CD14-positive monocyte (primary cell): ENCODE results near the gene OCIAD2. TPM values are rescaled to one million over a fixed set of nuclear protein-coding genes. Genes with fewer than 3 reads are reported as not detected.

Experiments
- DNase-seq, 3 donors: peaks; one replicate each; pipeline ENCODE4 v3.0.0-alpha.2; 2011 to 2022
- H2AFZ ChIP-seq: 2 replicates; pipeline ENCODE4 v1.6.0; 2012; ENCODE audit warnings: mild to moderate bottlenecking, low read depth, low read length, inconsistent platforms; ENCODE audit not compliant: insufficient read depth, poor library complexity, severe bottlenecking
- H3K27ac ChIP-seq, 2 donors: 1 replicate in 1 of 2; 2 replicates in 1 of 2; pipeline ENCODE4 v1.5.1; 2012 to 2013; ENCODE audit warnings: low read length in 2 of 2, control low read depth in 1 of 2, inconsistent platforms in 1 of 2, low read depth in 1 of 2, mild to moderate bottlenecking in 1 of 2
- H3K27me3 ChIP-seq, 2 donors: one replicate each; pipeline versions ENCODE4 v1.6.0 to v1.6.1; 2011 to 2013; ENCODE audit warnings: low read length in 2 of 2; ENCODE audit not compliant: control insufficient read depth in 2 of 2, insufficient read depth in 2 of 2
- H3K36me3 ChIP-seq, 2 donors: replicated peaks in 1 of 2; 1 replicate in 1 of 2; 2 replicates in 1 of 2; pipeline versions ENCODE4 v1.5.1 to v1.6.1; 2012 to 2013; ENCODE audit warnings: low read length in 2 of 2, control low read depth in 1 of 2, inconsistent platforms in 1 of 2, mild to moderate bottlenecking in 1 of 2; ENCODE audit not compliant: insufficient read depth in 2 of 2, control insufficient read depth in 1 of 2
- H3K4me1 ChIP-seq, 2 donors: 1 replicate in 1 of 2; 2 replicates in 1 of 2; pipeline versions ENCODE4 v1.5.1 to v1.6.1; 2012 to 2013; ENCODE audit warnings: low read length in 2 of 2, control low read depth in 1 of 2, inconsistent platforms in 1 of 2, mild to moderate bottlenecking in 1 of 2, moderate library complexity in 1 of 2; ENCODE audit not compliant: insufficient read depth in 2 of 2, control insufficient read depth in 1 of 2
- H3K4me2 ChIP-seq: replicated peaks from 2 replicates; pipeline ENCODE3; 2012; ENCODE audit warnings: low read length, moderate library complexity, mild to moderate bottlenecking; ENCODE audit not compliant: poor library complexity, severe bottlenecking; ENCODE audit errors: extremely low read depth
- H3K4me3 ChIP-seq, 3 experiments: fragments of 200-600 bp in 1 of 3; sonication (generic) in 1 of 3; replicated peaks in 1 of 3; 1 replicate in 2 of 3; 2 replicates in 1 of 3; pipeline ENCODE4 v1.5.1; 2011 to 2013; ENCODE audit warnings: low read length in 3 of 3, mild to moderate bottlenecking in 3 of 3, control low read depth in 2 of 3, low read depth in 2 of 3, inconsistent platforms in 1 of 3, moderate library complexity in 1 of 3
- H3K79me2 ChIP-seq: 2 replicates; pipeline ENCODE4 v1.6.0; 2012; ENCODE audit warnings: mild to moderate bottlenecking, control low read depth, inconsistent platforms, low read length, moderate library complexity; ENCODE audit not compliant: insufficient read depth
- H3K9ac ChIP-seq: 2 replicates; pipeline ENCODE4 v1.6.0; 2017; ENCODE audit warnings: low read length, mild to moderate bottlenecking; ENCODE audit not compliant: insufficient read depth, poor library complexity, severe bottlenecking
- H3K9me3 ChIP-seq, 2 donors: replicated peaks in 1 of 2; 1 replicate in 1 of 2; 2 replicates in 1 of 2; pipeline versions ENCODE4 v1.5.1 to v1.6.1; 2012 to 2013; ENCODE audit warnings: low read length in 2 of 2, control low read depth in 1 of 2; ENCODE audit not compliant: control insufficient read depth in 1 of 2, insufficient read depth in 1 of 2
- H4K20me1 ChIP-seq: 2 replicates; pipeline ENCODE4 v1.6.0; 2012; ENCODE audit warnings: mild to moderate bottlenecking, low read length, control low read depth, moderate library complexity; ENCODE audit not compliant: insufficient read depth
- H3K27ac Mint-ChIP-seq, 7 donors: one replicate each; pipeline ENCODE4 v1.8.0; 2020; ENCODE audit warnings: mild to moderate bottlenecking in 7 of 7, mixed read lengths in 7 of 7, moderate library complexity in 6 of 7, inconsistent platforms in 2 of 7
- H3K27me3 Mint-ChIP-seq, 3 donors: one replicate each; pipeline ENCODE4 v1.8.0; 2021 to 2022; ENCODE audit warnings: low read depth in 3 of 3, mild to moderate bottlenecking in 3 of 3, mixed read lengths in 3 of 3, moderate library complexity in 3 of 3, inconsistent platforms in 1 of 3
- H3K36me3 Mint-ChIP-seq, 2 donors: one replicate each; pipeline ENCODE4 v1.8.0; 2020; ENCODE audit warnings: mixed read lengths in 2 of 2, inconsistent platforms in 1 of 2, mild to moderate bottlenecking in 1 of 2
- H3K4me1 Mint-ChIP-seq: one replicate; pipeline ENCODE4 v1.8.0; 2020; ENCODE audit warnings: mild to moderate bottlenecking, mixed read lengths
- H3K4me3 Mint-ChIP-seq, 2 donors: one replicate each; pipeline ENCODE4 v1.8.0; 2020; ENCODE audit warnings: mild to moderate bottlenecking in 2 of 2, mixed read lengths in 2 of 2, moderate library complexity in 1 of 2
- H3K9me3 Mint-ChIP-seq, 7 donors: one replicate each; pipeline ENCODE4 v1.8.0; 2020 to 2022; ENCODE audit warnings: mixed read lengths in 7 of 7, mild to moderate bottlenecking in 6 of 7, moderate library complexity in 6 of 7, inconsistent platforms in 2 of 7
- CTCF ChIP-seq: fragments of 200-600 bp; IDR thresholded peaks from one replicate; pipeline ENCODE4 v1.8.0; 2022; ENCODE audit warnings: antibody characterized with exemption, mild to moderate bottlenecking
- WGBS: methylation state at CpG from one replicate; pipeline ENCODE4 v1.1.5; 2013; ENCODE audit warnings: missing lambda C conversion rate; ENCODE audit not compliant: insufficient coverage; 5-methylcytosine and 5-hydroxymethylcytosine counted together
- intact Hi-C, 2 donors: fragments of 100-400 bp; cut with micrococcal nuclease; formaldehyde crosslinking; loops; one replicate each; pipeline versions ENCODE4 v1.15.0 to v1.15.1; 2023
- polyA minus RNA-seq: library from RNA; depleted of rRNA, polyadenylated mRNA; stranded (reverse); fragments of >200 nt; gene quantifications from 2 replicates; pipeline ENCODE4 v1.2.3, GENCODE V29; 2012
- polyA plus RNA-seq, 3 donors: library from polyadenylated mRNA; depleted of rRNA in 1 of 3; unstranded in 2 of 3; stranded (reverse) in 1 of 3; fragments of 300-500 nt in 2 of 3; fragments of >200 nt in 1 of 3; fragmentation: Illumina TruSeq in 2 of 3; gene quantifications; 1 replicate in 2 of 3; 2 replicates in 1 of 3; pipeline ENCODE4 v1.2.3, GENCODE V29; 2012 to 2021
- total RNA-seq, 12 experiments: library from RNA in 1 of 12; stranded (reverse) in 1 of 12; fragments of 120-200 nt in 1 of 12; gene quantifications; one replicate each; pipeline ENCODE4 v1.2.4 and lab custom pipeline; 2013 to 2026; ENCODE audit warnings: mixed read lengths in 6 of 12, inconsistent platforms in 1 of 12

The OCIAD2 gene
- total RNA-seq (2013) = 0.71 TPM
- polyA plus RNA-seq = 1 to 10 TPM; 2.1 to 3.1 (median 2.9) TPM
- 0.28 and 0.40 TPM in 2 replicates for polyA minus RNA-seq
- total RNA-seq (lab: John Stamatoyannopoulos, UW) = 0.08 to 4.4 (median 0.36) reads per million in 11 experiments

- H3K9me3 Mint-ChIP-seq = peaks cover 0 to 8% (median 3%) of the 10 kb centered on the region in 7 donors
- peaks cover 0 to 2% of the 10 kb centered on the region in 2 donors for H3K9me3 ChIP-seq
- peaks cover 0 to 2% of the 10 kb centered on the region in 2 donors for H3K36me3 Mint-ChIP-seq
- peak within 1 kb of the TSS; percentile 86 for H2AFZ ChIP-seq
- no peaks in the 10 kb centered on the region for H3K36me3 ChIP-seq
- peak within 1 kb of the TSS in 3 of 7 donors; percentile 24 to 57 (median 50) for H3K27ac Mint-ChIP-seq
- DNase-seq = peak; percentile 7 to 24 (median 8)
- peak within 1 kb of the TSS; percentile 87 to 97 for H3K4me3 Mint-ChIP-seq
- peaks cover 12% of the 10 kb centered on the region for H3K4me1 Mint-ChIP-seq
- peak; percentile 14 for TF ChIP-seq CTCF
- 8% methylated on average over 62 of the region's 65 CpGs for WGBS
- no peaks in the 10 kb centered on the region for H4K20me1 ChIP-seq
- peaks cover 0 to 3% of the 10 kb centered on the region in 2 donors for H3K27me3 ChIP-seq
- H3K79me2 ChIP-seq = no peaks in the 10 kb centered on the region
- H3K4me2 ChIP-seq = peak within 1 kb of the TSS; percentile 69
- intact Hi-C loops = no loop called here
- H3K27me3 Mint-ChIP-seq = peaks cover 4 to 9% (median 6%) of the 10 kb centered on the region in 3 donors
- peak within 1 kb of the TSS; percentile 62 for H3K9ac ChIP-seq
- peaks cover 6 to 9% of the 10 kb centered on the region in 2 donors for H3K4me1 ChIP-seq
- peak within 1 kb of the TSS; percentile 43 to 74 (median 59) for H3K4me3 ChIP-seq
- H3K27ac ChIP-seq = no peak within 1 kb of the TSS
These were observed at the start of gene OCIAD2 for GRCh38 chr4:48906206-48907173. Gene OCIAD2 (minus strand): TSS chr4:48906774. CDS start chr4:48904549, 2,225 bp downstream.

GRCh38 chr4:48954314-48954713, 47.7 kb upstream of the OCIAD2 start:
- Histone ChIP-seq H3K79me2 (no peaks in the 10 kb centered on the region), H4K20me1 (no peaks in the 10 kb centered on the region), H3K27ac (no peak overlapping the region), H3K36me3 (no peaks in the 10 kb centered on the region), H3K27me3 (no peaks in the 10 kb centered on the region), H3K4me3 (no peak overlapping the region), H2AFZ (no peak overlapping the region), H3K4me1 (no peaks in the 10 kb centered on the region), H3K9ac (no peak overlapping the region), H3K9me3 (no peaks in the 10 kb centered on the region), H3K4me2 (no peak overlapping the region)
- no peaks in the 10 kb centered on the region for H3K4me1 Mint-ChIP-seq
- 100% methylated on average over 1 of the region's 2 CpGs for WGBS
- no peak overlapping the region for H3K4me3 Mint-ChIP-seq
- H3K27ac Mint-ChIP-seq = peak overlapping the region in 1 of 7 donors; percentile 60
- peaks cover 0 to 7% (median 0%) of the 10 kb centered on the region in 3 donors for H3K27me3 Mint-ChIP-seq
- no peaks in the 10 kb centered on the region for H3K36me3 Mint-ChIP-seq
- no peak for DNase-seq
- no peak for TF ChIP-seq CTCF
- peaks cover 0 to 6% (median 2%) of the 10 kb centered on the region in 7 donors for H3K9me3 Mint-ChIP-seq
- intact Hi-C loops = no loop called here
